Activated B cell treated with CpG ODN at 0.5 μM for 24 hours (primary cell): ENCODE data around the gene CDYL. TPM values are rescaled to one million over a fixed set of nuclear protein-coding genes. Genes with fewer than 3 reads are reported as not detected.

Experiments used
- ATAC-seq: fragments of 200-7000 bp; cut with Tn5 transposase; one replicate; pipeline ENCODE4 v1.10.0; 2021; ENCODE audit warnings: low read depth, mild to moderate bottlenecking, moderate library complexity
- CTCF ChIA-PET: fragments of 350-600 bp; sonication (Branson Sonifier 250); formaldehyde crosslinking; loops from one replicate; lab custom pipeline; 2021; ENCODE audit warnings: antibody characterized with exemption; lab: Charles Lee
- POLR2A ChIA-PET: fragments of 350-600 bp; sonication (Branson Sonifier 250); formaldehyde crosslinking; loops from one replicate; lab custom pipeline; 2021; ENCODE audit warnings: antibody characterized with exemption; lab: Charles Lee
- DNase-seq: peaks from one replicate; pipeline ENCODE4 v3.0.0; 2022
- H3K27ac Mint-ChIP-seq: one replicate; pipeline ENCODE4 v1.8.0; 2020; ENCODE audit warnings: mixed read lengths
- H3K27me3 Mint-ChIP-seq: one replicate; pipeline ENCODE4 v1.8.0; 2021; ENCODE audit warnings: mixed read lengths
- H3K36me3 Mint-ChIP-seq: one replicate; pipeline ENCODE4 v1.8.0; 2021; ENCODE audit warnings: low read depth, mixed read lengths
- H3K4me1 Mint-ChIP-seq: one replicate; pipeline ENCODE4 v1.8.0; 2021; ENCODE audit warnings: mixed read lengths
- H3K4me3 Mint-ChIP-seq: one replicate; pipeline ENCODE4 v1.8.0; 2020; ENCODE audit warnings: mild to moderate bottlenecking, mixed read lengths
- H3K9me3 Mint-ChIP-seq: one replicate; pipeline ENCODE4 v1.8.0; 2020; ENCODE audit warnings: mixed read lengths
- intact Hi-C: fragments of 100-400 bp; cut with micrococcal nuclease; formaldehyde crosslinking; loops from one replicate; pipeline ENCODE4 v1.15.1; 2024
- total RNA-seq: library from RNA; stranded (reverse); gene quantifications from 2 replicates; pipeline ENCODE4 v1.2.3, GENCODE V29; 2022
- TF ChIP-seq, protein P1 (sequence below): fragments of 200-600 bp; IDR thresholded peaks from one replicate; pipeline ENCODE4 v1.8.0; 2022; ENCODE audit warnings: antibody characterized with exemption, mild to moderate bottlenecking

Gene CDYL
- total RNA-seq, 1 donor from 2014 or later: 47.5 TPM

DNA sequence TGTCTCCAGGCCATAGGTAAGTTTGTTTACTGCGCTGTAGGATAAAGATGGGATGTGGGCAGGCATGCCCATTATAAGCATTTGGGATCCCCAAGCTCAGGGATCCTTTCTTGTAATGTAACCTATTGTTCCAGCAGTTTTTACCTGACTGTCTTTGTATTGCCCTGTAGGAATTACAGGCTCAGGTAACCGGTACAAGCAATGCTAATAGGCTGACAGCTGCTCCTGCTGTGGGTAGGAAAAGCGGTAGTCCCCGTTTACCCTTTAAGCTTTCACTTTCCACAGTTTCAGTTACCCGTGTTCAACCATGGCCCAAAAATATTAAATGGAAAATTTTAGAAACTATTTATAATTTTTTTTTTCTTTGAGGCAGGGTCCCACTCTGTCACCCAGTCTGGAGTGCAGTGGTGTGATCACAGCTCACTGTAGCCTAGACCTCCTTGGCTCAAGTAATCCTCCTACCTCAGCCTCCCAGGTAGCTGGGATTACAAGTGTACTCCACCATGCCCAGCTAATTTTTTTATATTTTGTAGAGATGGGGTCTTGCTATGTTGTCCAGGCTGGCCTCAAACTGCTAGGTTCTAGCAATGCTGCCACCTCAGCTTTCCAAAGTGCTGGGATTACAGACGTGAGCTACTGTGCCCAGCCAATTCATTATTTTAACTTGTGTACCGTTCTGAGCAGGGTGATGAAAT, 108.6 kb downstream of the CDYL start:
- peaks cover 4% of the 10 kb centered on the region for H3K36me3 Mint-ChIP-seq
- TF ChIP-seq, protein P1, sequence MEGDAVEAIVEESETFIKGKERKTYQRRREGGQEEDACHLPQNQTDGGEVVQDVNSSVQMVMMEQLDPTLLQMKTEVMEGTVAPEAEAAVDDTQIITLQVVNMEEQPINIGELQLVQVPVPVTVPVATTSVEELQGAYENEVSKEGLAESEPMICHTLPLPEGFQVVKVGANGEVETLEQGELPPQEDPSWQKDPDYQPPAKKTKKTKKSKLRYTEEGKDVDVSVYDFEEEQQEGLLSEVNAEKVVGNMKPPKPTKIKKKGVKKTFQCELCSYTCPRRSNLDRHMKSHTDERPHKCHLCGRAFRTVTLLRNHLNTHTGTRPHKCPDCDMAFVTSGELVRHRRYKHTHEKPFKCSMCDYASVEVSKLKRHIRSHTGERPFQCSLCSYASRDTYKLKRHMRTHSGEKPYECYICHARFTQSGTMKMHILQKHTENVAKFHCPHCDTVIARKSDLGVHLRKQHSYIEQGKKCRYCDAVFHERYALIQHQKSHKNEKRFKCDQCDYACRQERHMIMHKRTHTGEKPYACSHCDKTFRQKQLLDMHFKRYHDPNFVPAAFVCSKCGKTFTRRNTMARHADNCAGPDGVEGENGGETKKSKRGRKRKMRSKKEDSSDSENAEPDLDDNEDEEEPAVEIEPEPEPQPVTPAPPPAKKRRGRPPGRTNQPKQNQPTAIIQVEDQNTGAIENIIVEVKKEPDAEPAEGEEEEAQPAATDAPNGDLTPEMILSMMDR: no peak
- peak; percentile 45 for ATAC-seq
- H3K27ac Mint-ChIP-seq: peak overlapping the region; percentile 15
- H3K27me3 Mint-ChIP-seq: no peaks in the 10 kb centered on the region
- peaks cover 6% of the 10 kb centered on the region for H3K9me3 Mint-ChIP-seq
- ChIA-PET POLR2A (no interaction called here), CTCF (interaction anchor here (0.9 to 1.6 kb wide), 3 partner anchors 20 to 37 kb away, joined by 3 to 5 read pairs (median 3); no protein-coding TSS in a partner anchor)
- intact Hi-C loops: loop anchor here (2.0 kb wide), 1 partner anchor 18 kb away; no protein-coding TSS in a partner anchor
- H3K4me1 Mint-ChIP-seq: peaks cover 93% of the 10 kb centered on the region
- no peak overlapping the region for H3K4me3 Mint-ChIP-seq
- DNase-seq: no peak

DNA sequence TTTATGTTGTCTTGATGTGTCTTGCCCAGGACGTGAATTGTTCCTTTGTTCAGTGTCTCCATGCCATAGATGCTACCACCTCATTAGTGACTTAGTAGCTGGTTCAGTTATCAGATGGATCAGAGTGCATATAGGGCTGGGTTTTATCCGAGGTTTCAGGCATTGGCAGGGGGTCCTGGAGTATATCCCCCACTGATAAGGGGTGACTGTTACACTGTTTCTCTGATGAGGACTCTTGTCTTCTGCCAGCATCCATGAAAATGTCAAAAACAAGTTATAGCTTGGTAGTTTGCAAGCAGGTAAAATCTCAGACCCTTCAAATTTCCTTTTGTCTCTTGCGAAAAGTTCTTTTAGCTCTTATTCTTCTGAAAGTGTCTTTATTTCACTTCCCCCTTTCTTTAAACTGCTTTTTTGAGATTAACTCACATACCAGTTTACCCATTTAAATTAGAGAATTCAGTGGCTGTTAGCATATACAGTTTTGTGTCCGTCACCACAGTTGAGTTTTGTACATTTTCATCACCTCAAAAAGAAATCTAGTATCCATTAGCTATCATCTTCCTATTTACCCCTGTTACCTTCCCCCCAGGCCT, 109.2 kb downstream of the CDYL start:
- peak; percentile 10 for ATAC-seq

DNA sequence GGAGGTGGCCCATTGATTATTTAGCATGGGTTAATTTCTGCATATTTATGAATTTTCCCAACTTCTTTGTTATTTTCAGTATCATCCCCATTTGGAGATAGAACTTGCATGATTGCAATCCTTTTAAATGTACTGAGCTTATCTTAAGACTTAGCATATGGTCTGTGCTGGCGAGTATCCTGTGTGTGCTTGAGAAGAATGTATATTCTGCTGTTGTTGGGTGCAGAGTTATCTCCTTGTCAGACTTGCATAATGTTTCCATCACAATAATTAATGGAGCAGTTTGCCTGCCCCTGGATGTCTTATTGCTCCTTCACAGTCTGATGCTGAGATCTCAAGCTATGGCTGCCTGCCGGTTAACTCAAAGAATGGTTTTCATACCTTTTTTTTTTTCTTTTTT, 112.6 kb downstream of the CDYL start:
- peaks cover 64% of the 10 kb centered on the region for H3K4me1 Mint-ChIP-seq
- ChIA-PET POLR2A (no interaction called here), CTCF (no interaction called here)
- no peaks in the 10 kb centered on the region for H3K27me3 Mint-ChIP-seq
- H3K27ac Mint-ChIP-seq: no peak overlapping the region
- TF ChIP-seq, protein P1: no peak
- no peak overlapping the region for H3K4me3 Mint-ChIP-seq
- H3K9me3 Mint-ChIP-seq: no peaks in the 10 kb centered on the region
- no peak for DNase-seq
- H3K36me3 Mint-ChIP-seq: peaks cover 25% of the 10 kb centered on the region
- ATAC-seq: no peak
- intact Hi-C loops: no loop called here

More for the DNA sequence above, 109.2 kb downstream of the CDYL start:
- ChIA-PET CTCF (interaction anchor here (1.6 kb wide), 2 partner anchors 19 to 22 kb away, joined by 3 to 5 read pairs; no protein-coding TSS in a partner anchor), POLR2A (interaction anchor here (0.6 kb wide), 1 partner anchor 26 kb away, joined by 3 read pairs; no protein-coding TSS in a partner anchor)
- Mint-ChIP-seq H3K27ac (peak overlapping the region; percentile 15), H3K36me3 (no peaks in the 10 kb centered on the region), H3K27me3 (no peaks in the 10 kb centered on the region), H3K4me3 (peak overlapping the region; percentile 25), H3K4me1 (peaks cover 92% of the 10 kb centered on the region), H3K9me3 (peaks cover 6% of the 10 kb centered on the region)
- TF ChIP-seq, protein P1: no peak
- no peak for DNase-seq
- intact Hi-C loops: loop anchor here (2.0 kb wide), 1 partner anchor 17 kb away; no protein-coding TSS in a partner anchor

DNA sequence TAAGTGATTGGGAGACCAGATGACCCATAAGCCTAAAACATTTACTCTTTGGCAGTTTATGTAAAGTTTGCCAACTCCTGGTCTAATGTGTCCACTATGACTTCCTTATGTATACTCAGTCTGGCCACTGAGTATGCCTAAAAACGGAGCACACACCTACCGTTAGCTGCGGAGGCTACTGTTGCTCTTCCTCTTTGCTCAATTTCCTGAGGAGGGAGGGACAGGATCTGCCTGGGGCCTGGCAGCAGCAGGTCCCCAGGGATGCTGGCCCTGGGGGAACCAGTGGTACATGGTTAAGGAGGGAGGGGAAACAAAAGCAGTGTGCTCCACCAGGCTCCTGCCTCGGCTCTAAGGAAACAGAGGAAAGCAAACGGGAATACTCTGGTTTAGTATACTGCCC, 113.5 kb downstream of the CDYL start:
- DNase-seq: no peak
- Mint-ChIP-seq H3K9me3 (no peaks in the 10 kb centered on the region), H3K36me3 (peaks cover 33% of the 10 kb centered on the region), H3K27ac (no peak overlapping the region), H3K4me3 (no peak overlapping the region), H3K4me1 (peaks cover 55% of the 10 kb centered on the region), H3K27me3 (no peaks in the 10 kb centered on the region)
- ChIA-PET CTCF (no interaction called here), POLR2A (no interaction called here)
- intact Hi-C loops: no loop called here
- TF ChIP-seq, protein P1: no peak
- peak; percentile 50 for ATAC-seq

DNA sequence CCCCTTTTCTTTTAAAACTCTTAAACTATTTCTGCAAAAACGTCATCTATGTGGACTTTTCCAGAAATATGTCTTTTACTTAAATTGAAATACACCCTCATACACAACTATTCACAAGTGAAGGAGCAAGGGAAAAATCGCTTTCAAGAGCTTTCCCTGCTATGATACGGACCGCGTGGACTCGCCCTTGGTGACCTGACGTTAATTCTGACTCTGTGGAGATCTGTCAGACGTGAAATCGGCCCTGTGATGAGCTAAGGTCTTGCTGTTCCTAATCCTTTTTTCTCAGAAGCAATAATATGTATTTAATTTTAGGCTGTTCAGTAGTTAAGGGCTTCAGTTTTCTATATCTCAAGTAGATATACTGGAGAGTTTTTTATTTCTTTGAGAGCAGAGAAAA, 114.0 kb downstream of the CDYL start:
- H3K4me1 Mint-ChIP-seq: peaks cover 51% of the 10 kb centered on the region
- ChIA-PET CTCF (no interaction called here), POLR2A (no interaction called here)
- no peak for DNase-seq
- H3K27ac Mint-ChIP-seq: no peak overlapping the region
- H3K9me3 Mint-ChIP-seq: no peaks in the 10 kb centered on the region
- peaks cover 34% of the 10 kb centered on the region for H3K36me3 Mint-ChIP-seq
- TF ChIP-seq, protein P1: no peak
- H3K27me3 Mint-ChIP-seq: no peaks in the 10 kb centered on the region
- no peak overlapping the region for H3K4me3 Mint-ChIP-seq
- no peak for ATAC-seq
- intact Hi-C loops: no loop called here
